ENCODE results near the gene GSTO1.
A peak's percentile ranks its signal among the peaks of the same experiment; 100 is the strongest.

GSTO1 gene

GRCh38 chr10:104274762-104275721 lies 20.4 kb downstream of the GSTO1 start:
- peak in 1 of 2 donors; percentile 41 for DNase-seq (ENCODE audit: low read depth in 2 of 2)

- DNase-seq (ENCODE audit: low read depth in 2 of 2) = no peak
These were observed 21.5 kb downstream of the GSTO1 start for GRCh38 chr10:104276192-104276591.

DNA sequence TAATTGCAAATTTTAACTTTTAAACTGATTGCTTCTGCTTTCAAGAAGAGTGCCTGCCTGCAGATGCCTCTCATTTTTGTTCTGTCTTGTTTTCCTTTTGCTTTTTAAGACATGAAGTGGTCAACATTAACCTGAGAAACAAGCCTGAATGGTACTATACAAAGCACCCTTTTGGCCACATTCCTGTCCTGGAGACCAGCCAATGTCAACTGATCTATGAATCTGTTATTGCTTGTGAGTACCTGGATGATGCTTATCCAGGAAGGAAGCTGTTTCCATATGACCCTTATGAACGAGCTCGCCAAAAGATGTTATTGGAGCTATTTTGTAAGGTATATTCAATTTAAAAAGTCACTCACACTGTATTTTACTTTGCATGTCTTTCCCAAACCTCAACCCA lies 23.1 kb downstream of the GSTO1 start:
- DNase-seq (ENCODE audit: low read depth in 2 of 2) = no peak

DNA sequence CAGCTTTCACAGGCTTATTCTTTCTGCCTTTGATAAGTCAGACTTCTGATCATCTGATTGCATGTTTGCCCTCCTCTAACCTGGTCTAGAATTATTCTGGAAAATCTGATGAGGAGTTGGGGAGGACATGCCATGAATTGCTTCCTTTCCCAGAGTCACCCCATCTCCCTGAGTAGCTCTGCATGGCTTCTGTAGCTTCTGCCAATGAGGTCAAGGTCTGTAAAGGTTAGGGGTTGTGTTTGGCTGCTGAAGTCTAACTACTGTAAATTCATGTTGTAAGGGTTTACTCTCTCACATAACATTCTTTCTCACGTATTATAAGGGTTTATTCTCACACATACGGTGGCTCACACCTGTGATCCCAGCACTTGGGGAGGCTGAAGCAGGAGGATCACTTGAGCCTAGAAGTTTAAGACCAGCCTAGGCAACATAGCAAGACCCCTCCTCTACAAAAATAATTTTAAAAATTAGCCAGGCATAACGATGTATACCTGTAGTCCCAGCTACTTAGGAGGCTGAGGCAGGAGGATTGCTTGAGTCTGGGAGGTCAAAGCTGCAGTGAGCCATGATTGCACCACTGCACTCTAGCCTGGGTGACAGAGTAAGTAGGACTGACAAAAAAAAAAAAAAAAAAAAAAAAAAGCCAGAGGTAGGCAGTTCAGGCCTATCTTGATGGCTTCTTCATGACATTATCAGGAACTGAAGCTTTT lies 25.0 kb downstream of the GSTO1 start:
- DNase-seq (ENCODE audit: low read depth in 2 of 2) = no peak

DNA sequence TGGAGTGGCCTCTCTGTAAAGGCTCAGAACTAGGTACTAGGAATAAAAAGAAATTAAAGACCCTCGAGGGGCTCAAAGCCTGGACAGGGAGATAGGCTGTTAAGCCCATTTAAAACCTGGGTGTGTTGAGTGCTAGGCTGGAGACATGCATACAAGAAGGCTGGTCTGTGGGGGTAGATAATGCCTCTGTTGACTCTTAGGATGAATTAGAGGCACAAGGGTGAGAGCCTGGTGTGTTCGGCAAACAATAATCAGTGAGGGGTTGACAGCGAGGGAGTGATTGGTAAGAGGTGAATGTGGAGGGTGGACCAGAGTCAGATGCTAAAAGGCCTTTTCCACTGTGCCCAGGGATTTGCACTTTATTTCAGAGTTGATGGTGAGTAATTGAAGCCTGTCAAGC lies 27.0 kb downstream of the GSTO1 start:
- DNase-seq (ENCODE audit: low read depth in 2 of 2) = no peak

- no peak for DNase-seq (ENCODE audit: low read depth in 2 of 2)
These were observed 30.2 kb downstream of the GSTO1 start for GRCh38 chr10:104284846-104285245.

DNA sequence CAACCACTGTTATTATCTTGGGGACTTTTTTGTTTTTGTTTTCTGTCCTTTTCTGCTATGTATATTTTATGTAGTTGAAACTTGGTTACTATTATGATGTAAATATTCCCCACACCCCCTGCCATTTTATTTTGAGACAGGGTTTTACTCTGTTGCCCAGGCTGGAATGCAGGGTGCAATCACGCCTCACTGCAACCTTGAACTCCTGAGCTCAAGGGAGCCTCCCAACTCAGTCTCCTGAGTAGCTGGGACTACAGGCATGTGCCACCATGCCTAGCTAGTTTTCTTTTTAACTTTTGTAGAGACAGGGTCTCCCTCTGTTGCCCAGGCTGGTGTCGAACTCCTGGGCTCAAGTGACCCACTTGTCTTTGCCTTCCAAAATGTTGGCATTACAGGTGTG lies 32.2 kb downstream of the GSTO1 start:
- no peak for DNase-seq (ENCODE audit: low read depth in 2 of 2)

- no peak for DNase-seq (ENCODE audit: low read depth in 2 of 2)
These were observed 33.7 kb downstream of the GSTO1 start for GRCh38 chr10:104288355-104288754.

DNA sequence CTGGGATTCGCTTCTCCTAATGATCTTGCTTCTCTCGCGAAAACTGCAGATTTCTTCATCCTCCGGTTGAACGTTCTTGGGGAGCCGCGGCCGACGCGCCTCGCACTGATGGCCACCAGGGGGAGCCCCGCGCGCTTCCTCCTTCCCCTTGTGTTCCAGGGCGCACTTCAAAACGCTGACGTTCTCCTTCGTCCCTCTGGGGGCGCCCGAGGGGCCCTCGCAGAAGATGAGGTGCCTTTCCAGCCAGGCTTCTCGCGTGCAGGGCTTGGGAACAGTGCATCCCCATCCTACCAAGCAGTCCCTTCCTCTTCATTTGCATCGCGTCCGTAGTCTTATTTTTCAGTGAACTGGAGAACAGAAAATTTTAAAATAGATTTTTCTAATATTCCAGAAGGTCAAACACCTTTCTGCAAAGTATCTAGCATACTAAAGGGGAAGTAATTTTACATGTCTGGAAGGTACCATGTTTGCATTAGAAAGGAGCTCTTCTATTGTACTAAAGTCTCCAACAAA lies 36.8 kb downstream of the GSTO1 start:
- DNase-seq (ENCODE audit: low read depth in 2 of 2) = peak; percentile 86 to 87

DNA sequence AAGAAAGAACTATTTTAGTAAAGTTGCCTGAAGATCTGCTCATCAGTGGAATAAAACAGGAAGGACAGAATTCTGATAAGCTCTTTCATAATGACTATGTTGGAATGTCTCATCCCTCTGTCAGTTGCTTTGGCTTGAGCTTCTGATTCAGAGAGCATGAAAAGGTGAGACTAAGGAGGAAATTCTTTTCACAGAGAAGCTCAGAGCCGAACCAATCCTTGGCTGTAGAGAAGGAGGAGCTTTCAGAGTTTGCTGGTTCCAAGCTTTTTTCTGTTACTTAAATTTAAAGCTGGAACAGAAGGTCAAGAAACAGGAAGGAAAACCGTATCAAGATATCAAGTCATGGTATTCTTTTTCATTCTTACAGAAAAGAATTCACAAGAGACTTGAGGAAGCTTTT lies 38.3 kb downstream of the GSTO1 start:
- no peak for DNase-seq (ENCODE audit: low read depth in 2 of 2)

GRCh38 chr10:104293781-104294321 lies 39.2 kb downstream of the GSTO1 start:
- no peak for DNase-seq (ENCODE audit: low read depth in 2 of 2)

DNA sequence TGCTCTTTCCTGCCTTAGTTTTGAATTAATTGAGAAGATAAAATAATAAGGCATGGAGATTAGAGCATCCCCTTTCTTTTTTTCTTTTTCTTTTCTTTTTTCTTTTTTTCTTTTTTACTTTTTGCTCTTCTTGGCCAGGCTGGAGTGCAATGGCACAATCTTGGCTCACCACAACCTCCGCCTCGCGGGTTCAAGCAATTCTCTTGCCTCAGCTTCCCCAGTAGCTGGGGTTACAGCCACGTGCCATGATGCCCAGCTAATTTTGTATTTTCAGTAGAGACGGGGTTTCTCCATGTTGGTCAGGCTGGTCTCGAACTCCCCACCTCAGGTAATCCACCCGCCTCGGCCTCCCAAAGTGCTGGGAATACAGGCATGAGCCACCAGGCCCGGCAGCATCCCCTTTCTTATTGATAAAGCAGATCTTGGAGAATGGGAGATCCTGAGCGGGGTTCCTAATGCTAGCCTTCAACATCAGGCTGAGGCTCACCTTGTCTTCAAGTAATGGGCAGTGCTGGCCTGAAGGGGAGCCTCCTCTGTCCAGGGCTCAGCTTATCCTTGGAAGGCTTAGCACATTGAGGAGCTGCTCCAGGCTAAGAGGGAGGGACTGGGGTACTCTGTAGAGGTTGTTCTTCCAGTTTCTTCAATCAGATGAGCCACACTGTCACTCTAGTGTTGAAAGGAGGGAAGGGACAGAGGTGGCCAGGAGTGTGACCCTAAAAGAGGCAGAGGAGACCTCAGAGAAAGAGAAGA lies 42.2 kb downstream of the GSTO1 start:
- DNase-seq (ENCODE audit: low read depth in 2 of 2) = no peak

DNA sequence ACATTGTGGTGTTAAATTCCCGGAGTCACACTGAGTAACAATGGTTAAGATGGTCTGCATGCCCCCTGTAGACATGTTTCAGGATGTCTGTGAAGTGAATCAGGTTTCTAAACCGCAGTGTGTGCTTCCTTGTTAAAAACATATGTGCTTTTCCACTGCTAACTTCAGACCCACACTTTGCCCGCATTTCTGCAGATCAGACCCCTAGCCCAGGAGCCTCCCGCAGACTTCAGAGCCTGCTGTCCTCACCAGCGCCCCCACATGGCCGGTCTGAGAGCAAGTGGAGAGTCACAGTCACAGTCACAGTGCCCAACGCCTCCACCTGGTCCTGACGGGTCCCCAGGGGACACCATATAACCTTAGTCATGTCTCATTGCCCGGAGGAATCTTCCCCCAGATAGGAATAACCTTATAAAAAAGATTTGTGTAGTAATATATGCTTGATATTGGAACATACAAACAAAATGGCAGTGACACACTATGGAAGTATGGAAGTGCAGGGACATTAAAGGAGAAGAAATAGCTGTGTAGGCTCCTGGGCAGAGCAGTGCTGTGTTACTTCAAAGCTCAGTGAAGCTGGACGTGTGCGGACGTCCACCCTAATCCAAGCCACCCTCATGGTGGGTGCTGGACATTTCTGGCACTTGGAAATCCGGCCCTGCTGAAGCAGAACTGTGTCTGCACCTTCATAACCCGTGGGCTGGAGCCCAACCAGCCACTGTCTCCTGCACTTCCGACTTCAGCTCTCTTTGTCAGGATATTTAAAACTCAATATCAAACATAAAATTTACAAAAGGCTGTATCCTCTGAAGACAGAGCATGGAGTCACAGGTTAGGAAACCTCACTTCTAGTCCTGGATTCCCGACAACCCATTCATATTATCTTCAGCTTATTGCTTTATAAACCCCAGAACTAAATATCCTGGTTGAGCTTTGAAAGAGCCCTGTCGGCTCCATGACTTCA lies 43.3 kb downstream of the GSTO1 start:
- DNase-seq (ENCODE audit: low read depth in 2 of 2) = no peak

DNA sequence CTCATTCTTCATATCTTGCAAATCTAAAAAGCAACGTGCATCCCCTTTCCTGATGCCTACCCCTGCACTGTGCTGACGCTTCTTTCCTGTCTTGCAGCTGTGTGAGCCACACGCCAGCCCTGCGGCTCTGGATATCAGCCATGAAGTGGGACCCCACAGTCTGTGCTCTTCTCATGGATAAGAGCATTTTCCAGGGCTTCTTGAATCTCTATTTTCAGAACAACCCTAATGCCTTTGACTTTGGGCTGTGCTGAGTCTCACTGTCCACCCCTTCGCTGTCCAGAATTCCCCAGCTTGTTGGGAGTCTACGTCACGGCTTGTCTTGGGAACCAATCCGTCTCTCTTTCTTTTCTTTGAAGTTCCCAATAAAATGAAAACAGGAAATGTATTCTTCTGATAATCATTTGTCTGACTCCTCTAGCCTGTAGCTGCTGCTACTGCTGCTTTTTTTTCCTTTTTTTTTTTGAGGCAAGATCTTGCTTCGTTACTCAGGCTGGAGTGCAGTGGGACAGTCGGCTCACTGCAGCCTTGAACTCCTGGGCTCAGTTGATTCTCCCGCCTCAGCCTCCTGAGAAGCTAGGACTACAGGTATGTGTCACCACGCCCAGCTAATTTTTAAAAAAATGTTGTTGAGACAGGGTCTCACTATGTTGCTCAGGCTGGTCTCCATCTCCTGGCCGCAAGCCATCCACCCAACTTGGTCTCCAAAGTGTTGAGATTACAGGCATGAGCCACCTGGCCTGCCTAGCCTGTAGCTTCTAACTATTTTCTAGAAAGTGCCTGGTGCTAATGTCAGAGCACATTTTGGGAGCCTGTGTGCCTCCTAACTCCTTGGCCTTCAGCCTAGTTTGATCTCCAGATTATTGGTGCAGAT lies 44.6 kb downstream of the GSTO1 start:
- DNase-seq (ENCODE audit: low read depth in 2 of 2) = no peak

DNA sequence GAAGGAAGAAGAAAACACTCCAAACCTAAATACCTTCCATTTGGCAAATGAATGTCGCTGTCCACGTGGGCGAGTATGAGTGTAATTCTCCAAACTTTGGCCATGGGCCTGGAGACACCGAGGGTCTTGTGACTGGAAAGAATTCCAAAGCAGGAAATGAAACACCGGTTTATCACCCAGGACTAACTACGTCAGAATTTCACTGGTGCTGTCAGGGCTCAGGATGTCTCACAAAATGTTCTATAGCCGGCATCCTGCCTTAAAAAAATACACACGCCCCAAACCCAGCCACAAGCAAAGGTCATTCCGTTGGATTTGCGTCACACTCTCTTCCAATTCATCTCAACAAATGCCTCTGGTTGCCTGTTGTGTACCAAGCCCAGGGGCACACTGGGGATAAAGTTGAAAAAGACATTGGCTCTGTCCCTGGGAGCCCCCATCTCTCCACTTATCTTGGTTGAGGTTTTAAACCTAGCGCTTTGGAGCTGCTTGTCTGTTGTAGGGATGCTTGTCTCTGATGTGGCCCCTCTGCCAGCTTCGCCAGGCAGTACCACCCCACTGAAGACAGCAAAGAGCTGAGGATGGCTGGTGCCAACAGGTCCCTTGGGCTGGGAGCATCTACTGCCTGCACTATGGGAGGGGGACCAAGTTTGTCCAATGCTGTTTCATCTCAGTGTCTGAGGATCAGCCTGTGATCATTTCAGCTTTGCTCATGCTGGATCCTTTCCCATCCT lies 45.5 kb downstream of the GSTO1 start:
- no peak for DNase-seq (ENCODE audit: low read depth in 2 of 2)

GRCh38 chr10:104300736-104301292 lies 46.1 kb downstream of the GSTO1 start:
- no peak for DNase-seq (ENCODE audit: low read depth in 2 of 2)

DNA sequence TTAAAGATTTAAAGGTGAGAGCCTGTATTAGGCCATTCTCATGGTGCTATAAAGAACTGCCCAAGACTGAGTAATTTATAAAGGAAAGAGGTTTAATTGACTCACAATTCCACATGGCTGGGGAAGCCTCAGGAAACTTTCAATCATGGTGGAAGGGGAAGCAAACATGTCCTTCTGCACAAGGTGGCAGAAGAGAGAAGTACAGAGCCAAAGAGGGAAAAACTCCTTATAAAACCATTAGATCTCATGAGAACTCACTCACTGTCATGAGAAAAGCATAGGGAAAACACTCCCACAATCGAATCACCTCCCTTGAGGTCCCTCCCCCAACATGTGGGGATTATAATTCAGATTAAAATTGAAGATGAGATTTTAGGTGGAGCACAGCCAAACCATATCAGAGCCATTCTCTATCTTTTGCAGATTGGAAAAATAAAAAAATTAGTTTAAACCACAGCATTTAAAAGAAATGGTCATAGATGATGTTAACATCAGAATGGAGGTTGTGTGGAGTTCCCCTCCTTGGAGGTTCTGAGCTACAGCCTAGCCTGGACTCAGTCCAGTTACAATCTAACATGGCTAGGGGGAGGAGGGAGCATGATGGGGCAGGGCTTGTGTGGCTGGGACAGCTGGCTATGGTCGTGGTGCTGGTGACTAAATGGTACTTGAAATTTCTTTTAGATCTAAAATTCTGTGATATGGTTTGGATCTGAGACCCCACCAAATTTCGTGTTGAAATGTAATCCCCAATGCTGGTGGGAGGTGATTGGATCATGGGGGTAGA lies 47.4 kb downstream of the GSTO1 start:
- DNase-seq (ENCODE audit: low read depth in 2 of 2) = no peak
